ENCODE measurements around the gene TRIM71.
A peak's percentile ranks its signal among the peaks of the same experiment; 100 is the strongest.

Gene TRIM71

DNA sequence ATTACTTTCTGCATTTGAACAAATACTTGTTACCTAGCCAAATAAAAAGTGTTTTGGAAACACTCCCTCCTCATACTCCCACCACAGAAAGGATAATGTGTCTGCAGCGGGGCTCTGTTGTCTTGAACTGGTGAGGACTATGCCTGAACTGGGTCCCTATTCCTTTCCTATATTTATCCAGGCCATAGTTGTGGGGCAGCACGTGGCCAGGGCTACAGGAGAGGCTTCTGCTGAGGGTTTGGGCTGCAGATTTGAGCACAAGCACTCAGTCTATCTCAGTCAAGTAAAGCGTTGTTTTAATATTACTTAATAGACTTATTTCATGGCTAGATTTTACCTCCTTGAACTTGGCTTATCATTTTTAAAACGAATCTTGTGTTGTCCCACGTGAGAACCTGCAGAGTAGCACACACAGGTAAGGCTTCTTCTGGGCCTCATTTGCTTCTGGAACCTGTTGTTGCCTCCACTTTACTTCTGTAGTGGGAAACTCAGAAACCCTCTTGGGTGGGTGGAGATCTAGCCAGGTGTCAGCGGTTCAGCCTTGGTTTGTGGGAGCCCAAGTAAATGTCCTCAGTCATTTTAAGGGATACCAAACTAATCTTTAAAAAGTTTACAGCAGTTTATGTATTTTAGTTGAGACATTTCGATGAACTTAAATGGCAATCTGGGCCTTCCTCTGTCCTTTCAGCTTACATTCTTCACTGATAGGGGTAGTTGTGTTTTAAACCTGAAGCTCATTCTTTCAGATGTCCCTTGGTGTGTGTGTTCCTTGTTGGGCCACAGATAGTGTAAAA lies 51.1 kb downstream of the TRIM71 start:
- DNase-seq = no peak

DNA sequence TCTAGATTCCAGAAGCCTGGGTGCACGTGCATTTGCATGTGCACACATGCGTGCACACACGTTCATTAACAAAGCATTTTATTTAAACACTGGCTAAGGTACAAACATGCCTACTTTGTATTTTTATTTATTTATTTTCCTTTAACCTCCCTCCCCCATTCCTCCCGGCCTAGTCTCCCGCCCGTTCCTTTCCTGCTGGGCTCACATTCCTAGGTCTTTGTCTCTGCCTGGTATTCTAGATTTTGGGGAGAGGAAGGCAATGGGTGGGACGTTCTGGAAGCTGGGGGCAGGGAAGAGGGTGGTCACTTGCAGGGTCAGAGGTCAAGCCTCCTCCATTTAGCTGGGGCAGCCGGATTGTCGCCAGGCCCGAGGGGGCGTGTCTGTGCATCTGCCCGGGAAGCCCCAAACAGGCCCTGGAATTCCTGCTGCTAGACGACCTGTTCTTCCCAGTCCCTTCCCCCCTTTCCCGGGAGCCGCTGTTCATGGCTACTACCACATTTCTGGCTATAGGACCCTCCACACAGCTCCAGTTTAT lies 51.8 kb downstream of the TRIM71 start:
- peak; percentile 97 for DNase-seq

DNA sequence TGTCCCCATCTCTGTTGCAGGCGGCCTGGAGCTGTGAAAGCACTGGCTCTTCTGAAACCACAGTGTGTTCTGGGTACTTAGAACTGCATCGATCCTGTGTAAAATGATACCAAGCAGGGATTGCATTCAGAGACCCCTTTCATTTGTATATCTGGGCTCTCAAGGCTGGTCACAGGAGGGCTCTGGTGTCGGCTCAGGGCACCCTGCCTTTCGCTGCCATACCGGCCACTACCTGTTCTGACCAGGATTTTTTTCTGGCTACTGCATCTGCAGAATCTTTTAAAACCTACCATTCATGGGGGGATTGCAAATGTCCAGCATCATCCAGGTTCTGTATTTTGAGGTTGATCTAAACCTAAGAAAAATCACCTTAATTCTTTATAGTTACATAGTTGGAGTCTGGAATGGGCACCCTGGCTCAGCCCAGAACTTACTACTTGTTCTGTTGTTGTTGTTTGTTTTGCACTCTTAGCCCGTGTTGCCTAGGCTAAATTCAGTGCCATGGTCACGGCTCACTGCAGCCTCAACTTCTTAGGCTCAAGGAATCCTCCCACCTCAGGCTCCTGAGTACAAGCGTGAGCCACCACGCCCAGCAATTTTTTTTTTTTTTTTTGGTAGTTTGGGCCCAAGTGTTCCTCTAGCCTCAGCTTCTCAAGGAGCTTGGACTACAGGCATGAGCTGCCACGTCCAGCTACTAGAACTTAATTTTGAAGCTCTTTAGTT lies 52.7 kb downstream of the TRIM71 start:
- DNase-seq = no peak

DNA sequence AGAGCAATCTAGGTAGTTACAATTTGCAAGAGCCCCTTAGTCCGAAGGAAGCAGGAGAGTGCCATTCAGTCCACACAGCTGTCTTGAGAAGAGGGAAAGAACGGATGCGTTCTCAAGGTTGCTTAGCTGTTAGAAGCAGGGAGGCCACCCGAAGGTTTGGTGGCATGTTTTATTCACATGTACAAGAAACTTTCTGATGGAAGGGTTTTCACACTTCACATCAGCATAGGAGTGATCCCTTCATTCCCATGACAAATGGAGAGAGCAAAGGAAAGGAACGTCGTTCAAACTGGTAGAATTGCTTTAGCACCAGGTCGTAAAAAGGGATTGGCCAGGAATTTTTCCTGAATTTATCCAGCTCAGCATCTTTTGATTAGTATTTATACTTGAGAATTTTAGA lies 53.5 kb downstream of the TRIM71 start:
- no peak for DNase-seq

DNA sequence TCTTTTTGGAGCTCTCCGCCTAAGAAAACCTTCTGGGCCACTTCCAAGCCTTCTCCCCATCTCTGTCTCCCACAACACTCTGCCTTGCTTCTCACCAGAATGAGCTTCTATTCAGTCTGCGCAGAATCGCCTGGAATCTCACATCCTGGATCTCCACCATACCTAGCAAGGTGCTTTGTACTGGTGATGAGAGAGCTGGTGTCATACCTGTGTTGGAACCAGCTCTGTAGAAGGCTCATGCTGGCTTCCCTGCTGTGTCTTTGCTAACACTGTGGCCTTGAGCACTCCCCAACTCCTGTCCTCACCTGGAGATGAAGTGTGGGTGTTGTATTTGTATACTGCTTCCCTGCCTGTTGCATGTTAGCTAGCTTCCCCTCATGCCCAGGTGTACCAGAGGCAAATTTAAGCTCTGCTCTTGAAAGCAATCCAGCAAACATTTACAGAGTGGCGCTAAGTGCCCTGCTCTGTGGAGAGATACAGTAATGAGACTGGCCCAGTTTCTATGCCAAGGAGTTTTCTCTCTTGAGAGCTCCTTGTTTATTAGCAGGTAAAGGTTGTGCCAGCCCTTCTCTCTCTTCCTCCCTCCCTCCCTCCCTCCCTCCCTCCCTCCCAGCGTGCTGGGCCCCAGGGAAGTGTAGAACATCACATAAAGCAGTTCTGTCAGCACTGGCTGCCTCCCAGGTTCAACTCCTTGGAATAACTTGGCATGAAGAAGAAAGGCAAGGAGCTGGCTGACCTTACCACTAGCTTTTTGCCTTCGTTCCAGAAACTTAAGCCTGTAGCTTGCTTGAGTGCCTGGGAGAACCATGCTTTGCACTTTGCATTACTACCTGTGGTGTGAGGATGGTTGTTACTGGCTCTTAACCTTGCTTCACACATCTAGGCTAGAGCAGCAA lies 54.9 kb downstream of the TRIM71 start:
- DNase-seq = no peak

DNA sequence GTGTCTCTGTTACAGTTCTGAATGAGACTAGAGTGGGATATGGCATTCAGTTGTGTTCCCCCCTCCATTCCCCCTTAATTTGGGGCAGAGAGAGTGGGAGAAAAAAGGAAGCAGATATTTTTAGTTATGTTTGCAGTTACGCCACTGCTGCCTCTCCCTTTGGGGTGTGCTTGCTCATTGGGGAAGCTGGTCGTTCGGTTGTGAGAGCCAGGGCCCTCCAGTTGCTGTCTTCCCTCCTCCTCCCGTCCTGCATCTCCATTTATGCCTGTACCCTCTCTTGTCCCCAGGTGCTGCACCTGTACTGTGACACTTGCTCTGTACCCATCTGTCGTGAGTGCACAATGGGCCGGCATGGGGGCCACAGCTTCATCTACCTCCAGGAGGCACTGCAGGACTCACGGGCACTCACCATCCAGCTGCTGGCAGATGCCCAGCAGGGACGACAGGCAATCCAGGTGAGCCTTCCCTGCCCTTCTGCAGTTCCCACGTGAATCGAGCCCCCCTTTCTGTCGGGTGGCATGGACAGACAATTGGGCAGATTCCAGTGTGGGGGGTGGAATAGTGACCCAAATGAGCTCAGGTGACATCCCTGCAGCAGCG lies 55.8 kb downstream of the TRIM71 start:
- DNase-seq = no peak

DNA sequence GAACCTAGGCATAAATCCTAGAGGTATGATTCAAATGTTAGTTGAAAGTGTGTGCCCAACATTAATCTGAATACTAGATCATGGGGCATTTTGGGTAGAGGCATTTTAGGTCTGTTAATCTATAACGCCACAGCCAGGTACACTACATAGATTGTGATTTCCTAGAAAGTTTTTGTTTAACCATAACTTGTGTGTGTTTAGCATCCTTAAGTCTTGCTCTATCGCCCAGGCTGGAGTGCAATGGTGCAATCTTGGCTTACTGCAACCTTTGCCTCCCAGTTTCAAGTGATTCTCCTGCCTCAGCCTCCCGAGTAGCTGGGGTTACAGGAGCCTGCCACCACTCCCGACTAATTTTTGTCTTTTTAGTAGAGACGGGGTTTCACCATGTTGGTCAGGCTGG lies 59.1 kb downstream of the TRIM71 start:
- no peak for DNase-seq

DNA sequence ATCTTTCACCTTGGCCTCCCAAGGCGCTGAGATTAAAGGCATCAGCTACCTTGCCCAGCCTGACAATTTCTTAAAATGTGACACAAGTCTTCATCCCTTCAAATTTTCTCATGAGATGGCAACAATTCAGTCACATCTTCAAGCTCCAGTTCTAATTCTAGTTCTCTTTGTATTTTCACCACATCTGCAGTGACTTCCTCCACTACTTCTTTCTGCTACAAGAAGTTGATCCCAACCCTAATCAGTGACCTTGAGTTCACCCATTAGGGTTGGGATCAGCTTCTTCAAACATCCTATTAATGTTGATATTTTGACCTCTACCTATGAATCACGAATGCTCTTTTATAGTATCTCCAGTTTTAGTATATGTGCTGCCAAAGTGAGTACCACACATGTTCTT lies 59.8 kb downstream of the TRIM71 start:
- no peak for DNase-seq

DNA sequence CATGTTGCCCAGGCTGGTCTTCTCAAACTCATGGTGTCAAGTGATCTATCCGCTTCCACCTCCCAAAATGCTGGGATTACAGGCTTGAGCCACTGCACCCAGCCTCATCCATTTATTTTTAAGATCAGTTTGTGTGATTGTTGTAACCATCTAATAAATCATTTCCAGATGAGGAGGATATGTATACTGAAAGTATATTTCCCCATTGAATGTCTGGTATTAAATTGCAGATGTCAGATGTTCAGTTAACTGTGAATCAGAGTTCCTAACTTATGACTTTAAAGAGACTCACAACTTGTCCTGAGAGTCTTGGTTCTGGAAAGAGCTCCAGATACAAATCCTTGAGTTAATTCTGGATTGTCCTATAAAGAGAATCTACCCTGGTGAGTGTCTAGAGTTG lies 62.4 kb downstream of the TRIM71 start:
- DNase-seq = no peak

DNA sequence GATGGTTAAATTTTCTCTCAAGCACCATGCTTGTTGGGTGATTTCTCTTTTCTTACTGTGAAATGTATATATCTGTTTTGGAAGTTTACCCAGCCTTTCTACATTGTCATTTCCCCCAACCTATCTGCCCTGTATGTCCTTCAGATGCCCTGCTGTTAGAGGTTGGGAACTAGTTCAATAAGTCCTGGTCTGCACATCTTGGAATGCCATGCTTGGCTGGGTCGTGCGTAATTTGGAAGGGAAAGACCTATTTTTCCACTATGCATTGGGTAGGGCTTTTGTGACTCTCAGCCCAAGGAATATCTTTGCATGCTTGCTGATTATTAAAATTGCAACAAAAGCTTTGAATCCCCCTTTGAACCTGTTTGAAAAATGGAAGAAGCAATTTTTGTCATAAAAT lies 63.8 kb downstream of the TRIM71 start:
- DNase-seq = no peak

DNA sequence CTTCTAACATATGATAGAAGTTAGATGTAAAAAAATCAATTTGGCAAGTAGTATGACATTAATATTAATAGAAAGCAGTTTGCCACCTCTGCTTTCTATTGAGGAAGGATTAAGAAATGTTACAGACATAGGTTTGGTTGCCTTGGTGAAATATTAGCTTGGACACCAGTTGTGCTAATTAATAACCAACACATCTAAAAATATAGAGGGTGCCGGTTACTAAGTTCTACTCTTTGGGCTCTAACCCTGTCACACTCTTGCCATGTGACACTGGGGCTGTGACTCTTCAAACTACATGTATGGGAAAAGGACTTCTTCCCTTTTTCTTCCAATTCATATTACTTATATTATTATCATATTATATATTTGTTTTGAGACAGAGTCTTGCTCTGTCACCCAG lies 64.4 kb downstream of the TRIM71 start:
- DNase-seq = no peak

DNA sequence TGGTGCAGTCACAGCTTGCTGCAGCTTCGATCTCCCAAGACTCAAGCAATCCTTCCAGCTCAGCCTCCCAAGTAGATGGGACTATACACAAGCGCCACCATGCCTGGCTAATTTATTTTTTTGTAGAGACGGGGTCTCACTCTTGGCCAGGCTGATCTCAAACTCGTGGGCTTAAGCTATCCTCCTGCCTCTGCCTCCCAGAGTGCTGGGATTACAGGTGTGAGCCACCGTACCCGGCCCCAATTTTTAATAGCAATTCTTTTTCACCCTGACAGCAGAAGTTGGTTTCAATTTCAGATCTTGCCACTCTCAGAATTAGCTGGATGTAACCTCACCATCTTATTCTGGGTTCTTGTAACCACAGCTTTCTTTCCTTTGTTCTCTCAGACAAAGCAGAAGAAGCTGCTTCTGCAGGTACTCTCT lies 64.8 kb downstream of the TRIM71 start:
- no peak for DNase-seq

DNA sequence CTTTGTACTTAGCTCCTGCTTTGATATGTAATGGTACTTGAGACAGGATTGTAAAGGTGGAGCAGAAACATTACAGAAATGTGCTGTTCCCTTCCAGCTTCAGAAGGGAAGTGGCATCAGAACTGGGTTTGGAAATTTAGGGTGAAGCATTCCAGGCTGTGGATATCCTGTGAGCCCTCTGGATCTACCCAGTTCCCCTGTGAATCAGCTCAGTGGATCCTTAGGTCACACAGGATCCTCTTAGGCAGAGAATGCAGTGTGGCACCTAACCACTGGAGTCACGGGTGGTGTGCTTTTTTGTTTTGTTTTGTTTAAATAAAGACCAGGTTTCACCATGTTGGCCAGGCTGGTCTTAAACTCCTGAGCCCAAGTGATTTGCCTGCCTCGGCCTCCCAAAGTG lies 66.0 kb downstream of the TRIM71 start:
- DNase-seq = no peak

DNA sequence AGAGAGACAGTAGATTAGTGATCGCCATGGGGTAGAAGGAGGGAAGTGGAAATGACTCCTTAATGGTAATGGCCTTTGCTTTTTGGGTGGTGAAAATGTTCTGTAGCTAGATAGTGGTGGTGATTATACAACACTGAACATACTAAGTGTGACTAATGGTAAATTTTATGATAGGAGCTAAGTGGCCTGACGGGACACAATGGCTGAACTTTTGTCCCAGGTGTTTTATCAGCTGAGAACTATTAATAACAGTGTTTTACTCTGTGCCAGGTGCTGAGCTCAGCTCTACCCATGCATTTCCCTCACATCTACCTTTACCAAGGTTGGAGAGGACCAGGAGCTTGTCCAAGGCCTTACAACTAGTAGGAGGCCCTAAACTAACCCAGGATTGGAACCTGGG lies 66.8 kb downstream of the TRIM71 start:
- DNase-seq = no peak

DNA sequence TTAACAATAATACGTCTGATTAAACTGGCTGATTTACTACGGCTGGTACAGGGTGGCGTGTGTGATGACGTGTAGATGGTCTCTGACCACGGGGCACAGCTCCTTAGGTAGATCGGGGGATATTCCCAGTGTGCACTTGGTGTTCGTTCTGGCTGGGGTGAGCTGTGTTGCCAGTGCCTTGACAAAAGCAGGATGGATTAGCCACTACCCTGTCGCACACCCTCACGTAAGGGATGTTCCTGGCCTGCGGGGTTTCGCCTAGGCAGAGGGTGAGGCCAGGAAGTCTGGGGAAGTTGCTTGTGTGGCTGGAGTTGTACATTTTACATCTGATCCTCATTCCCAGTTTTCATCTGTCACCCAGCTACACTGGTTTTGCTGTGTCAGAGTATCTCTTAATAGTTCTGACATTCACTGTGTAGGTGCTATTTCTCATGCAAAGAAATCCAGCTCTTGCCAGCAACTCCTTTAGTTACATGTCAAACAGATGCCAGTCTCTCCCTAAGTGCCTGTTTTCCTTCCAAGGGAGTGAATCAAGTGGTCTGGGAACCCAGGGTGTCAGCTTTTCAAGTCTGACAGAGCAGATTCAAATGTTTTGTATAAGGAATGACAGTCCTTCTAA lies 67.6 kb downstream of the TRIM71 start:
- no peak for DNase-seq

DNA sequence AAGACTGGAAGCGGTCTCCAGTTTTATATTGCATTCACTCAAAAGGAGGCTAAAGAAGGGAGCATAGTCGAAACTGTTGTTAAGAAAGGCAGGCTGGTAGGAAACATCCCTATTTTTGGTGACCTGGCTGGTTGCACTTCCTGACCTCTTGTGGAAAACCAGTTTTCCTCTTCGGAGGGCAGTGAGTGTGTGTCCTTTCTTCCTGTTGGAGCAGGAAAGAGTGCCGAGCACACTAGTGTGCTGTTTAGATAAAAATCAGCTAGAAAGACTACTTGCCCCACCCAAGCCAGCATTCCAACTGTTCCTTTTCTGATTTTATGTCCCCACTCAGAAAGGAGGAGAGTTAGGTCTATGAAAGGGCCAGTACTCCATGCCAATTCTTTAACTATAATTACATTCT lies 68.5 kb downstream of the TRIM71 start:
- peak; percentile 69 for DNase-seq

DNA sequence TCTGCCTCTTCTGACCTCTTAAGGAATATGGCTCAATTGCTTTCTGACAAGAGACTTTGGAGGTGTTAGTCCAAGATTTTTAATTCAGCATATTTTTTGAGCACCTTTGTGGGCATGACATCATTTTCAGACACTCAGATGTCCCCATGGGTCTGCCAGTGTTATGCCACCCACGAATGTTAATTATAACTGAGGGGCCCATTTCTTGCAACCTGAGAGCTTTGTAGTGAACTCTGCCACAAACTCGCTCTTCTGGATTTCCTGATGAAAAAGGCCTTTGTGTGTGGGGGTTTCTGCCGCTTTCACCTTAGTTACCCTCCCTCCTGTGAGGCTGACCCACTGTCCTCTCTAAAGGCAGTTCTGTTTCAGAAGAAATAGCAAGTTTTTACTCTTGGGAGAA lies 69.1 kb downstream of the TRIM71 start:
- DNase-seq = no peak

DNA sequence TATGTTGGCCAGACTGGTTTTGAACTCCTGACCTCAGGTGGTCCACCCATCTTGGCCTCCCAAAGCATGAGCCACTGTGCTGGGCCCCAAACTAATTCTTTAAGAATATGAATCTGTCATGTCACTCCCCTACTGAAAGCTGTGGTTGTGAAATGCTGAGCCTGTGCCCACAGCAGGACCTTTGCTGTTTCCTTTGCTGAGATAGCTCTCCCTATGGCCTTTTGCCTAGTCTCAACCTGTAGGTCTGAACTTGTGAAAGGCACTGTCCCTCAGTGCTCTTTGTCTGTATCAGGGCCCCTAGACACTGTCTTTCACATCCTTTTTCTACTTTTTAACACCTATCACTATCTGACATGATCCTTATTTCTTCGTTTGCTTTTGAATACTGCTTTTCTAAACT lies 70.9 kb downstream of the TRIM71 start:
- DNase-seq = no peak

DNA sequence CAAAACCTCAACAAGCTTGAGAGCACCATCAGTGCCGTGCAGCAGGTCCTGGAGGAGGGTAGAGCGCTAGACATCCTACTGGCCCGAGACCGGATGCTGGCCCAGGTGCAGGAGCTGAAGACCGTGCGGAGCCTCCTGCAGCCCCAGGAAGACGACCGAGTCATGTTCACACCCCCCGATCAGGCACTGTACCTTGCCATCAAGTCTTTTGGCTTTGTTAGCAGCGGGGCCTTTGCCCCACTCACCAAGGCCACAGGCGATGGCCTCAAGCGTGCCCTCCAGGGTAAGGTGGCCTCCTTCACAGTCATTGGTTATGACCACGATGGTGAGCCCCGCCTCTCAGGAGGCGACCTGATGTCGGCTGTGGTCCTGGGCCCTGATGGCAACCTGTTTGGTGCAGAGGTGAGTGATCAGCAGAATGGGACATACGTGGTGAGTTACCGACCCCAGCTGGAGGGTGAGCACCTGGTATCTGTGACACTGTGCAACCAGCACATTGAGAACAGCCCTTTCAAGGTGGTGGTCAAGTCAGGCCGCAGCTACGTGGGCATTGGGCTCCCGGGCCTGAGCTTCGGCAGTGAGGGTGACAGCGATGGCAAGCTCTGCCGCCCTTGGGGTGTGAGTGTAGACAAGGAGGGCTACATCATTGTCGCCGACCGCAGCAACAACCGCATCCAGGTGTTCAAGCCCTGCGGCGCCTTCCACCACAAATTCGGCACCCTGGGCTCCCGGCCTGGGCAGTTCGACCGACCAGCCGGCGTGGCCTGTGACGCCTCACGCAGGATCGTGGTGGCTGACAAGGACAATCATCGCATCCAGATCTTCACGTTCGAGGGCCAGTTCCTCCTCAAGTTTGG lies 72.9 kb downstream of the TRIM71 start:
- DNase-seq = no peak

DNA sequence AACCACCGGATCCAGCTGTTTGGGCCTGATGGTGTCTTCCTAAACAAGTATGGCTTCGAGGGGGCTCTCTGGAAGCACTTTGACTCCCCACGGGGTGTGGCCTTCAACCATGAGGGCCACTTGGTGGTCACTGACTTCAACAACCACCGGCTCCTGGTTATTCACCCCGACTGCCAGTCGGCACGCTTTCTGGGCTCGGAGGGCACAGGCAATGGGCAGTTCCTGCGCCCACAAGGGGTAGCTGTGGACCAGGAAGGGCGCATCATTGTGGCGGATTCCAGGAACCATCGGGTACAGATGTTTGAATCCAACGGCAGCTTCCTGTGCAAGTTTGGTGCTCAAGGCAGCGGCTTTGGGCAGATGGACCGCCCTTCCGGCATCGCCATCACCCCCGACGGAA lies 73.6 kb downstream of the TRIM71 start:
- no peak for DNase-seq
